ENCODE data around the gene PPP6R3. TPM values are rescaled to one million over a fixed set of nuclear protein-coding genes. Genes with fewer than 3 reads are reported as not detected.
"Not testable (repeated sequence)": the region's sequence is repeated elsewhere in the genome, so short reads cannot be mapped to it uniquely, and the experiment has no call there.

PPP6R3 gene
- polyA plus RNA-seq, 3 donors from 2014 or later, result 18.2 to 48.4 (median 29.8) TPM

DNA sequence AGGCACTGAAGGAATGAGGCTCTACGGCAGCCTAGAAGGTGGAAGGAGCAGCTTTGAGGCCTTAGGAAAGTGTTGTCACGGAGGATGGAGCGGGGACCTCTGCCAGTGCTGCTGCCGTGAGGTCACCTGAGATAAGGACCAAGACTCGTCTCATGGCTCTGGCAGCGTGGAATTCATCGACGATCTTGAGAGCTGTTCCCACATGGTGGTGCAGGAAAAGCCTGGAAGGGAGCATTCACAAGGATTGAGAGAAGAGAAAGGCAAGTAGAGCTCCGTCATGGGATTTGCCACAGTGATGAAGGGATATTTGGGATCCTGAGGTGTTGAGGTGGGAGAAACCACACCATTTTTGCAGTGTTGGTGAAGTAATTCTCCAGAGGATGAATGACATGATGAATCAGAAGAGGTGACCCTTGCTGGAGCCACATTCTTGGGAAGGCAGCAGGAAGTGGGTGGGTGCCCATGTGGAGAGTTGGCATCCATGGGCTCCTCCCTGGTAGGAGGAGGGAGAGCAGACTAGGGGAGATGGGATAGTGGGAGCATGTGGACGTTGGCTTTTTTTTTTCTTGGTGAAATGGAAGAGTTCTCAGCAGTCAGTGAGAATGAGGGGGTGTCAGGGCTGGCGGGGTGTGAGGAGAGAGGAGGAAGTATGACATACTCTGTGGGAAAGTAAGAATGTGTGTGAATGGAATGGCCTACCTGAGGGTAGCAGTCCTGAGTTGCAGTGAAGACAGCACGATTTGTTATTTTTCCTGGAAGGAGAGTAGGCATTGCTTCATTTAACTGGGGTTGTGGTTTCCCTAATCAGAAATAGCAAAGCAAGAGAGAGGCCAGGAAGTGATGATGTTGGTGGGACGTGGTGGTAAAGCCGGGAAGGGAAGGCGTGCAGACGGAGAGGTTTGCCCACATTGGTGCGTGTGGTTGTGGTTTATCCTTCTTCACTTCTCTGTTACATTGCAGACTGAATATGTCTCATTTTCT is 11.1 kb downstream of the PPP6R3 start:
- peak overlapping the region; percentile 73 to 86 (median 77) for H3K4me3 Mint-ChIP-seq
- peak; percentile 65 to 73 (median 66) for DNase-seq
- peak overlapping the region; percentile 75 to 95 (median 84) for H3K27ac Mint-ChIP-seq
- H3K27me3 Mint-ChIP-seq (ENCODE audit: low read depth in 3 of 3), result peaks cover 2 to 6% (median 2%) of the 10 kb centered on the region in 3 donors
- no peaks in the 10 kb centered on the region for H3K36me3 Mint-ChIP-seq
- peaks cover 80 to 84% of the 10 kb centered on the region in 2 donors for H3K4me1 Mint-ChIP-seq
- no peaks in the 10 kb centered on the region for H3K9me3 Mint-ChIP-seq

DNA sequence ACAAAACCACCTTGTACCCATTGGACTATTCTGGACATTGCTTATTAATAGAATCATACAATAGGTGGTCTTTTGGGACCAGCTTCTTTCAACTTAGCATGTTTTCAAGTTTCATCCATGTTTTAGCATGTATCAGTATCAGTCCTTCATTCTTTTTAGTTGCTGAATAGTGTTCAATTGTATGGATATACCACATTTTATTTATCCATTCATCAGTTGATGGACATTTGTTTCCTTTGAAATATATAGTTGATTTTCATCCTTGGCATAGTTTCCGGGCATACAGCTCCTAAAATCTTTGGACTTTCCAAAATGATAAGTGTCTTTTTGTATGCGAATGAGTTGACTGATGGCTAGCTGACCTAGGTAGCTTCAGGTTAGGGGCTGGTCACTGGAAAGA is 12.2 kb downstream of the PPP6R3 start:
- Mint-ChIP-seq H3K9me3 (no peaks in the 10 kb centered on the region), H3K4me1 (peaks cover 81 to 86% of the 10 kb centered on the region in 2 donors), H3K36me3 (no peaks in the 10 kb centered on the region), H3K27ac (peak overlapping the region; percentile 49 to 95 (median 81)), H3K27me3 (ENCODE audit: low read depth in 3 of 3) (peaks cover 2 to 6% (median 2%) of the 10 kb centered on the region in 3 donors), H3K4me3 (peak overlapping the region; percentile 73 to 86 (median 77))
- no peak for DNase-seq

DNA sequence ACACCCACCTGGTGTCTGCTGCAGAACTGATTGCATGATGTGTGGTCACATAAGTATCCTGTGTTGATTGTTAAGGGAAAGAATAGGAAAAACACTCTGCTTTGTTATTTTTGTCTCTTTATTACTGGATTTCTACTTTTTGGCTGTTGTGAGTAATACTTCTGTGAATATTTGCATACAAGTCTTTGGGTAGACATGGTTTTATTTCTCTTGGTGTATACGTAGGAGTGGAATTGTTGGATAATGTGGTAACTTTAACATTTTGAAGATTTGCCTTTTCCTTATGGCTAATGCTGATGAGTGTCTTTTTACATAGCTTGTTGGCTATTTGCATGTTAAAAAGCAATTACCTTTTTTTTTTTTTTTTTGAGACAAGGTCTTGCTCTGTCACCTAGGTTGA is 13.1 kb downstream of the PPP6R3 start:
- DNase-seq, result no peak
- H3K36me3 Mint-ChIP-seq, result no peaks in the 10 kb centered on the region
- peak overlapping the region in 5 of 6 donors; percentile 4 to 95 (median 68) for H3K27ac Mint-ChIP-seq
- peak overlapping the region in 3 of 5 donors; percentile 11 to 19 (median 15) for H3K4me3 Mint-ChIP-seq
- H3K4me1 Mint-ChIP-seq, result peaks cover 77 to 86% of the 10 kb centered on the region in 2 donors
- H3K9me3 Mint-ChIP-seq, result no peaks in the 10 kb centered on the region
- H3K27me3 Mint-ChIP-seq (ENCODE audit: low read depth in 3 of 3), result peaks cover 2 to 6% (median 2%) of the 10 kb centered on the region in 3 donors

DNA sequence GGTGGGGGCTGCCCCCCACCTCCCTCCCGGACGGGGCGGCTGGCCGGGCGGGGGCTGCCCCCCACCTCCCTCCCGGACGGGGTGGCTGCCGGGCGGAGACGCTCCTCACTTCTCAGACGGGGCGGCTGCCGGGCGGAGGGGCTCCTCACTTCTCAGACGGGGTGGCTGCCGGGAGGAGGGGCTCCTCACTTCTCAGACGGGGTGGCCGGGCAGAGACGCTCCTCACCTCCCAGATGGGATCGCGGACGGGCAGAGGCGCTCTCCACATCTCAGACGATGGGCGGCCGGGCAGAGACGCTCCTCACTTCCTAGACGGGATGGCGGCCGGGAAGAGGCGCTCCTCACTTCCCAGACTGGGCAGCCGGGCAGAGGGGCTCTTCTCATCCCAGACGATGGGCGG is 15.1 kb downstream of the PPP6R3 start:
- H3K36me3 Mint-ChIP-seq; H3K4me3 Mint-ChIP-seq; H3K27ac Mint-ChIP-seq; DNase-seq; H3K9me3 Mint-ChIP-seq; H3K27me3 Mint-ChIP-seq (ENCODE audit: low read depth in 3 of 3): not testable (repeated sequence)
- peaks cover 76 to 86% of the 10 kb centered on the region in 2 donors for H3K4me1 Mint-ChIP-seq

DNA sequence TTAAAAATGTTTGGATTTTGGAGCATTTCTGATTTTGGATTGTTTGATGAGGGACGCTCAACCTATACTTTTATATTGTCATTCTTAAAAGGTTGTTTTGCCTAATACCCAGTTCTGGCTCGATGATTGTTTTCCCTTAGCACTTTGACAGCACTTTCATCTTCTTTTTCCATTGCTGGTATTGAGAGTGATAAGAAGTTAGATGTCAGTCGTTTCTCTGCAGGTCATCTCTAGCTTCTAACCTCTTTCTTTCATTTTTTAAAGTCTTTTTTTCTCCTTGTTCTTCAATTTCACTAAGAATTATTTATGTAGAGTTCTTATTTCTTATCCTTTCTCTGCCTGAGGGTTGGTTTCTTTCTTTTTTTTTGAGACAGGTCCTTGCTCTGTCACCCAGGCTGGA is 18.8 kb downstream of the PPP6R3 start:
- H3K4me1 Mint-ChIP-seq, result peaks cover 76 to 86% of the 10 kb centered on the region in 2 donors
- no peaks in the 10 kb centered on the region for H3K9me3 Mint-ChIP-seq
- H3K36me3 Mint-ChIP-seq, result no peaks in the 10 kb centered on the region
- H3K4me3 Mint-ChIP-seq, result peak overlapping the region in 2 of 5 donors; percentile 7 to 42
- H3K27me3 Mint-ChIP-seq (ENCODE audit: low read depth in 3 of 3), result no peaks in the 10 kb centered on the region
- H3K27ac Mint-ChIP-seq, result peak overlapping the region in 2 of 6 donors; percentile 26 to 42
- DNase-seq, result no peak

DNA sequence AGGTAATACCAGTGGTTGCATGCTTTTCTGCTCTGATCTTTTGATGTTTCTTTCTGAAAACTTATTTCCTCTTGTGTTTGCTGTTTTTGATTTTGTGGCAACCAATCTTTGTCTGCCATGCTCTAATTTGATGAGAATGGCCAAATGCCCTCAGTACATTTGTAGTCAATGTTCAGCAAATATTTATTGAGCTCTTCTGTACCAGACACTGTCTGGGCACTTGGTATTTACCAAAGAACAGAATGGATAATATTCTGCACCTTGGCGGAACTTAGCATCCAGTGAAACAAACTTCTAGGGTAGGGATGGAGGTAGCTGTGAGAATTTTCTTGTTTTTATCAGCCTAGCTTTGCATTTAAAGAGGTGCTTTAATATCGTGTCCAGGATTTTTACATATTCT is 19.6 kb downstream of the PPP6R3 start:
- Mint-ChIP-seq H3K9me3 (no peaks in the 10 kb centered on the region), H3K27me3 (ENCODE audit: low read depth in 3 of 3) (no peaks in the 10 kb centered on the region), H3K36me3 (no peaks in the 10 kb centered on the region), H3K27ac (peak overlapping the region in 2 of 6 donors; percentile 10 to 11), H3K4me3 (peak overlapping the region in 3 of 5 donors; percentile 3 to 24 (median 11)), H3K4me1 (peaks cover 75 to 87% of the 10 kb centered on the region in 2 donors)
- DNase-seq, result no peak

DNA sequence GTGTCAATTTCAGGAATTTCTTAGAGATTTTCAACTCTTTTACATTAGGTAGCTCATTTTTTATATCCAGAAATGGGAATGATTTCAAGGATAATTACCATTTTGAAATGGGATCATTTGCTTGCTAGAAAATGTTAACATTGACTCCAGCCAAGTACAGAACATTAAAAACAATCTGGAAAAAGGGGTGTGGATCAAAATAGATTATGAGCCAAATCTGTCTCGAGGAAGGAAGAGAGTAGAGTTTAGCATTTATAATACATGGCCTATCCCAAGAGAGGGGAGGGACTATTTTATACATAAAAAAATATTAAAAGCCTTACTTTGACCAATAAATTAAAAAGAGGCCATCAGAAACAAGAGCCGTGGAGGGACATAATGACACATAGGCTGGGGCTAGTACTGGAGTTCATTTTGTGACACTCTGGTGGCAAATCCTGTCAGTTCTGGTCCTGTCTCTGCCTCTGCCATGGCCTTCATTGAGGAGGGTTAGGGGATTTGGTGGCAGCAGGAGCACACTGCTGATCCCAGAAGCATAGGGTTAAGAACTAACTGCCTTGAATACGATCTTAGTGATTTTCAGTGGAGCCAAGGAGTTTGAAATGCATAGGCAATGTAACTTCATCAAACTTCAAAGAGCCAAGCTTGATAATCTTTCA is 20.4 kb downstream of the PPP6R3 start:
- Mint-ChIP-seq H3K36me3 (no peaks in the 10 kb centered on the region), H3K4me1 (peaks cover 79 to 95% of the 10 kb centered on the region in 2 donors), H3K9me3 (no peaks in the 10 kb centered on the region), H3K27ac (peak overlapping the region in 4 of 6 donors; percentile 2 to 60 (median 38)), H3K4me3 (peak overlapping the region in 2 of 5 donors; percentile 12 to 14), H3K27me3 (ENCODE audit: low read depth in 3 of 3) (no peaks in the 10 kb centered on the region)
- no peak for DNase-seq

- Mint-ChIP-seq H3K27ac (peak overlapping the region in 5 of 6 donors; percentile 2 to 60 (median 32)), H3K4me1 (peaks cover 82 to 100% of the 10 kb centered on the region in 2 donors), H3K9me3 (no peaks in the 10 kb centered on the region)
Measured at GRCh38 chr11:68481579-68482240, 21.2 kb downstream of the PPP6R3 start.

DNA sequence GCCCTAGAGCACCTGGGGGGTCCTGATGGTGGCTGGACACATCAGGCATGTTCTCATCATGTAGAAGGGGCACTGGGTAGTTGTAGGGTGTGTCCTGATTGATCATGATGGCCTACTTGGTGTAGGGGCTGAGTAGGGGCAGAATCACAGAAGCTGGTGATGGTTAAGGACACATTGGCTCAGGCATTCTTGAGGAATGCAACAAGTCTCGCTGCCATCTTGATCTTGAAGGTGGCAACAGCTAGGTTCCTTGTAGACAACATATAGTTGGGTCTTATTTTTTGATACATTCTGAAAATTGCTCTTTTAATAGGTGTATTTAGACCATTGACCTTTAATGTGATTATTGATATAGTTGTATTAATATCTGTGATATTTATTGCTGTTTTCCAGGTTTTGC is 28.1 kb downstream of the PPP6R3 start:
- H3K27ac Mint-ChIP-seq, result peak overlapping the region in 2 of 6 donors; percentile 3 to 13
- DNase-seq, result no peak
- peaks cover 0 to 3% (median 0%) of the 10 kb centered on the region in 3 donors for H3K27me3 Mint-ChIP-seq (ENCODE audit: low read depth in 3 of 3)
- no peaks in the 10 kb centered on the region for H3K9me3 Mint-ChIP-seq
- peaks cover 85 to 100% of the 10 kb centered on the region in 2 donors for H3K4me1 Mint-ChIP-seq
- no peaks in the 10 kb centered on the region for H3K36me3 Mint-ChIP-seq
- peak overlapping the region in 4 of 5 donors; percentile 15 to 31 (median 22) for H3K4me3 Mint-ChIP-seq

More at GRCh38 chr11:68481579-68482240, 21.2 kb downstream of the PPP6R3 start:
- Mint-ChIP-seq H3K4me3 (peak overlapping the region in 2 of 5 donors; percentile 2 to 5), H3K36me3 (no peaks in the 10 kb centered on the region), H3K27me3 (ENCODE audit: low read depth in 3 of 3) (peaks cover 0 to 2% (median 0%) of the 10 kb centered on the region in 3 donors)
- DNase-seq, result no peak

GRCh38 chr11:68495220-68495729 is 34.7 kb downstream of the PPP6R3 start:
- H3K27ac Mint-ChIP-seq, result peak overlapping the region in 4 of 6 donors; percentile 0 to 65 (median 29)
- H3K36me3 Mint-ChIP-seq, result no peaks in the 10 kb centered on the region
- peaks cover 0 to 1% (median 0%) of the 10 kb centered on the region in 3 donors for H3K27me3 Mint-ChIP-seq (ENCODE audit: low read depth in 3 of 3)
- no peak for DNase-seq
- H3K9me3 Mint-ChIP-seq, result no peaks in the 10 kb centered on the region
- H3K4me3 Mint-ChIP-seq, result no peak overlapping the region
- peaks cover 85 to 89% of the 10 kb centered on the region in 2 donors for H3K4me1 Mint-ChIP-seq

DNA sequence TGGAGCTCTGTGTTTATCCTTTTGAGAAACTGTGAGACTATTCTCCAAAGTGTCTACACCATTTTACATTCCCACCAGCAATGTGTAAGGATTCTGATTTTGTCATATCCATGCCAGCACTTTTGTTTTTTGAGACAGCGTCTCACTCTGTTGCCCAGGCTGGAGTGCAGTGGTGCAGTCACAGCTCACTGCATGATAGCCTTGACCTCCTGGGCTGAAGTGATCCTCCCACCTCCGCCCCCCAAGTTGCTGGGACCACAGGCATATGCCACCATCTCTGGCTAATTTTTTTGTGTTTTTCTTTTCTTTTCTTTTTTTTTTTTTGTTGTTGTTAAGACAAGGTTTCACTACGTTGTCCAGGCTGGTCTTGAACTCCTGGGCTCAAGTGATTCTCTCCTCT is 35.3 kb downstream of the PPP6R3 start:
- no peaks in the 10 kb centered on the region for H3K9me3 Mint-ChIP-seq
- peak overlapping the region; percentile 0 to 65 (median 32) for H3K27ac Mint-ChIP-seq
- H3K27me3 Mint-ChIP-seq (ENCODE audit: low read depth in 3 of 3), result peaks cover 0 to 1% (median 0%) of the 10 kb centered on the region in 3 donors
- H3K4me1 Mint-ChIP-seq, result peaks cover 85 to 89% of the 10 kb centered on the region in 2 donors
- H3K36me3 Mint-ChIP-seq, result no peaks in the 10 kb centered on the region
- DNase-seq, result no peak
- peak overlapping the region in 3 of 5 donors; percentile 15 to 32 (median 21) for H3K4me3 Mint-ChIP-seq

DNA sequence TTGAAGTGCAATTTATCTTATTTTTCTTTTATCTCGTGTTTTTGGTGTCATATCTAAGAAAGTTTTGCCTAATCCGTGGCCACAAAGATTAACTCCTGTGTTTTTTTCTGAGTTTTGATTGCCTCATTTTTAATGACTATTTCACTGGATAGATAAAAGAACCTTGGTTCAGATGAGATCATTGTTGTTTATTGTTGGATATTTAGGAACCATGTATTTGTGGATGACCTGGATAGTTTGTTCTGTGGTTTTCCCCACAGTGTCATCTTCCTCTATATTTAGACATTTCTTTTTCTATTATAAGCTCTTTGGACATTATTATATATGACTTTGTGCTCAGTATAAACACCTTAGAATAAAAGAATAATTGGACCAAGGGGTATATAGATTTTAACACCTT is 37.2 kb downstream of the PPP6R3 start:
- DNase-seq, result no peak
- H3K4me3 Mint-ChIP-seq, result peak overlapping the region in 1 of 5 donors; percentile 59
- H3K9me3 Mint-ChIP-seq, result no peaks in the 10 kb centered on the region
- peaks cover 0 to 1% (median 0%) of the 10 kb centered on the region in 3 donors for H3K27me3 Mint-ChIP-seq (ENCODE audit: low read depth in 3 of 3)
- H3K36me3 Mint-ChIP-seq, result no peaks in the 10 kb centered on the region
- no peak overlapping the region for H3K27ac Mint-ChIP-seq
- peaks cover 84 to 89% of the 10 kb centered on the region in 2 donors for H3K4me1 Mint-ChIP-seq

- no peak for DNase-seq
- Mint-ChIP-seq H3K27ac (peak overlapping the region in 2 of 6 donors; percentile 6 to 29), H3K4me1 (peaks cover 82 to 89% of the 10 kb centered on the region in 2 donors), H3K9me3 (no peaks in the 10 kb centered on the region), H3K4me3 (peak overlapping the region in 1 of 5 donors; percentile 59), H3K36me3 (no peaks in the 10 kb centered on the region), H3K27me3 (ENCODE audit: low read depth in 3 of 3) (peaks cover 0 to 1% (median 0%) of the 10 kb centered on the region in 3 donors)
Measured at GRCh38 chr11:68498321-68498720, 37.8 kb downstream of the PPP6R3 start.
